IPS-18c (cell line): ENCODE measurements around the gene PTPRF.
A peak's percentile ranks its signal among the peaks of the same experiment; 100 is the strongest.

Experiments used
- H3K4me3 ChIP-seq: 2 replicates; pipeline ENCODE4 v1.7.0; 2013; ENCODE audit warnings: low read depth, mild to moderate bottlenecking, low read length, moderate library complexity; ENCODE audit not compliant: insufficient read depth
- H3K9me3 ChIP-seq: one replicate; pipeline ENCODE4 v1.6.1; 2013; ENCODE audit warnings: mild to moderate bottlenecking, low read length, moderate library complexity; ENCODE audit not compliant: control insufficient read depth, insufficient read depth

Gene PTPRF

GRCh38 chr1:43648221-43648847, 117.7 kb downstream of the PTPRF start:
- Histone ChIP-seq H3K4me3 (no peak overlapping the region; the same call in 1 of the 2 replicates), H3K9me3 (no peaks in the 10 kb centered on the region)

DNA sequence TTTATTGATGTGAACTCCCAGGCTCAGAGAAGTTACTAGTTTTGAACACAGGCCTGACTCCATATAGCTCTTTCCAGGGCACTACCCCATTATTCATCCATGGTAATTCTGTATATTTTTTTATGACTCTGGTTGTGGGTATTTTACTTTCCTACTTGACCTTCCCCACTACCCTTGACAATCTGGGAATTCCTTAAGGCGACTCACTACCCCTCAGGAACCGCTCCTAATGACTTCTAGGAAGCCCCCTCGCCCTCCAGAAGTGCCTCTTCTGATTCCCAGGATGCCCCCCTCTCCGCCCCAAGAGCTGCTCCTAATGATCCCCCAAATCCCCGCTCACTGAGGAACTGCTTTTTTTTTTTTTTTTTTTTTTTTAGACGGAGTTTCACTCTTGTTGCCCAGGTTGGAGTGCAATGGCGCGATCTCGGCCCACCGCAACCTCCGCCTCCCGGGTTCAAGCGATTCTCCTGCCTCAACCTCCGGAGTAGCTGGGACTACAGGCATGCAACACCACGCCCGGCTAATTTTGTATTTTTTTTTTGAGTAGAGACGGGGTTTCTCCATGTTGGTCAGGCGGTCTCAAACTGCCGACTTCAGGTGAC, 118.3 kb downstream of the PTPRF start:
- H3K4me3 ChIP-seq: peak overlapping the region; percentile 85

GRCh38 chr1:43650310-43651085, 119.8 kb downstream of the PTPRF start:
- Histone ChIP-seq H3K9me3 (no peaks in the 10 kb centered on the region), H3K4me3 (peak overlapping the region; percentile 96)

More for the DNA sequence above, 118.3 kb downstream of the PTPRF start:
- H3K9me3 ChIP-seq: no peaks in the 10 kb centered on the region

DNA sequence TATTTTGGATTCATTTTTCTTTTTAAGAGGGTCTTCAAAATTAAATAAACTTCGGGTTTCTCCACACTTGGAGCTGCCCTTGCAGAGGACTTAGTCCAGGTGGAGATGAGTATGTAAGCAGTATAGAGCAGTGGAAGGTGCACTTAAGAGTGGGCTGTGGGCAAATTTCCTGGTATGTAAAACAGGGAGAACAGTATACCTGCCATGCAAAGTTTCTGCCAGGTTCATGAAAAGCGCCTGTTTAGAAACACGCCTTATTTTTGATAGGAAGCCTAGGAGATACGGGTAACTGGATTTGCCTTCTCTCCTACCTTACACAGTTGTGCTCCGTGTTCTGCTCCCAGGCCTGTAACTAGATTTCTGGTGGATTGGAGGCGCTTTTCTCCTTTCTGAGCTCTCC, 120.5 kb downstream of the PTPRF start:
- peak overlapping the region; percentile 96 for H3K4me3 ChIP-seq
- H3K9me3 ChIP-seq: no peaks in the 10 kb centered on the region

- H3K4me3 ChIP-seq: peak overlapping the region; percentile 96; the same call in 1 of the 2 replicates
Measured at GRCh38 chr1:43651902-43652301, 121.2 kb downstream of the PTPRF start.

GRCh38 chr1:43653339-43653738, 122.7 kb downstream of the PTPRF start:
- no peak overlapping the region for H3K4me3 ChIP-seq
- H3K9me3 ChIP-seq: no peaks in the 10 kb centered on the region

More at GRCh38 chr1:43651902-43652301, 121.2 kb downstream of the PTPRF start:
- no peaks in the 10 kb centered on the region for H3K9me3 ChIP-seq

- Histone ChIP-seq H3K4me3 (no peak overlapping the region), H3K9me3 (no peaks in the 10 kb centered on the region)
Measured at GRCh38 chr1:43653893-43654292, 123.2 kb downstream of the PTPRF start.

DNA sequence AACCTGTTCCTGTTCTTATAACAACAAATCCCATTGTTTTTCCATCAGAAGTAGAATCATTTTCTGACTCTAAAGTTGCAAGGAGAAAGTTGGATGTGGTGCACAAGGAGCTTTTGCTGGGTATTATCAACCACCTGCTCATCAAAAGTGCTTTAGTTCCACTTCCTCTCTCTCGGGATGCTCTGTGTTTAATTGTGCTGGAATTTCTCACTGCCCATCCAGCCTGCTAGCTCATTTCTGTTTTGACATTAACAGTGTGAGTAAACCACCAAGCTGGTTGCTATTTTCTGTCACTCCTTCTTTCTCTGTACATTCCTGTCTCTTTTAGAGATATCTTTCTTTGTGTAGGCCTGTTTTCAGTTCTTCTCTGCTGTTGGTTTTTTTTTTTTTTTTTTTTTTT, 125.3 kb downstream of the PTPRF start:
- no peak overlapping the region for H3K4me3 ChIP-seq
- H3K9me3 ChIP-seq: no peaks in the 10 kb centered on the region

GRCh38 chr1:43659212-43660166, 128.8 kb downstream of the PTPRF start:
- H3K4me3 ChIP-seq: no peak overlapping the region
- H3K9me3 ChIP-seq: no peaks in the 10 kb centered on the region

DNA sequence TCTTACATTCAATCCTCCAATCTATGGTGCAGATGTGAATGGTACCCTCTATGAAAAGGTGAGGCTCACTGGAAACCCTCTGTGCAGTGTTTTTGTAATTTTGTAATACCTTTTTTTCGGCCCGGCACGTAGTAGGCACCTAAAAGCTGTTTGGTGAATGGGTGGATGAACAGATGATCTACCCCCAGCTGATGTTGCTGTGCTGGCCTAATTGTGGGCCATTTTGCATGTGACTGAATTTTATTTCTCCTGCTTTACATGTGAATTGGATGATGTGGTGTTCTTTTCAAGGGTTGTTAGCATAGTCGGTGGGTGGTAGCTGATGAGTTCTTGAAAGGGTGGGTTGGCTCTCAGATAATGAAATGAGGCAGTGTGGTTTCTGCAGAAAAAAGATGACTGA, 129.7 kb downstream of the PTPRF start:
- Histone ChIP-seq H3K4me3 (no peak overlapping the region), H3K9me3 (no peaks in the 10 kb centered on the region)

GRCh38 chr1:43664369-43664768, 133.7 kb downstream of the PTPRF start:
- no peak overlapping the region for H3K4me3 ChIP-seq
- no peaks in the 10 kb centered on the region for H3K9me3 ChIP-seq

DNA sequence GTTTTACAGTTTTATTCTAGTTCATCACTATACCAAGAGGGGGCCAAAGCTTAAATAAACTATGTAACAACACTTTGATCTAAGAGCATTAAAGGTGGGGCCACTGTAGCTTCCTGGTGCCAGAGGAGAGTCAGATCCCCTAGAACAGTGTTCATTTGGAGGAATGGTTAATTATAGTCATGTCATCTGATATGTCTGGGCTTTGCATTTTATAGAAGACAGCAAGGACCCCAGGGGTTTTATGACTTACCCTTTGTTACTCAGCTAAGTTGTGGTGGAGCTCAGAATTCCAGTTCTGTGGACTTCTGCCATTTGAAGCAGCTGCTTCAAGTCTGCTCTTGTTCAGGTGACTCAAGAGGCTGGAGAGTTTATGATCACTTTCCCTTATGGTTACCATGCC, 135.9 kb downstream of the PTPRF start:
- no peak overlapping the region for H3K4me3 ChIP-seq

GRCh38 chr1:43668956-43669355, 138.3 kb downstream of the PTPRF start:
- no peaks in the 10 kb centered on the region for H3K9me3 ChIP-seq
- H3K4me3 ChIP-seq: no peak overlapping the region

More for the DNA sequence above, 135.9 kb downstream of the PTPRF start:
- H3K9me3 ChIP-seq: no peaks in the 10 kb centered on the region

DNA sequence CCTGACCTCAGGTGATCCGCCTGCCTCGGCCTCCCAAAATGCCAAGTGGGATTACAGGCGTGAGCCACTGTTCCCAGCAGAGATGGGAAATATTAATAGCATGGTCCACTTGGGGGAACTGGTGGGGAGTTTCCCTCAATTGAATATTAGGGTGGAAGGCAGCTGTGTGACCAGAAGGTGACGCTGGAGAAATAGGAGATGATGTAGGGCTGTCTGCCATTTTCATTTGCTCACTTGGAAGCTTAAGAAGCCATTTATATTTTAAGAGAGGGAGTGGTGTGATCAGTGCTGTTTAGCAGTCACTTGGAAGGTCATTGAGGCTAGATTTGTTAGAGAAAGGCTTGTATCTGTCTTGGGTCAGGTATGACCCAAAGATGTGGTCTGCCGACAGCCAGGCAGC, 139.2 kb downstream of the PTPRF start:
- H3K9me3 ChIP-seq: no peaks in the 10 kb centered on the region
- H3K4me3 ChIP-seq: no peak overlapping the region

DNA sequence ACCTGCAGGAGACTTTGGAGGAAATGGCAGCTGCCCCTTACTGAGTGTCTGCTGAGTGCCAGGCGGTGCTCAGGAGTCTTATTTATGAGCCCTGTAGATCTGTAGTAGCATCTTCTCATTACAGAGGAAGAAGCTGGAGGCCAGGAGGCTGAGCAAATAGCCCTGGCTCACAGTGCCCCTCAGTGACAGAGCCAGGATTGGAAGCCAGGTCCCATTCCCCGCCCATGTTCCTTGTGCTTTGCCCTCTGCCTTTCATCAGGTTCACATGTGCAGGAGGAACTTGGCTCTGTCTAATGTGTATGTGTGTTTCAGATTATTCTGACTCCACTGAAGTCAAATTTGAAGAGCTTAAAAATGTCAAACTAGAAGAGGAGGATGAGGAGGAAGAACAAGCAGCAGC, 140.5 kb downstream of the PTPRF start:
- Histone ChIP-seq H3K4me3 (no peak overlapping the region), H3K9me3 (no peaks in the 10 kb centered on the region)

DNA sequence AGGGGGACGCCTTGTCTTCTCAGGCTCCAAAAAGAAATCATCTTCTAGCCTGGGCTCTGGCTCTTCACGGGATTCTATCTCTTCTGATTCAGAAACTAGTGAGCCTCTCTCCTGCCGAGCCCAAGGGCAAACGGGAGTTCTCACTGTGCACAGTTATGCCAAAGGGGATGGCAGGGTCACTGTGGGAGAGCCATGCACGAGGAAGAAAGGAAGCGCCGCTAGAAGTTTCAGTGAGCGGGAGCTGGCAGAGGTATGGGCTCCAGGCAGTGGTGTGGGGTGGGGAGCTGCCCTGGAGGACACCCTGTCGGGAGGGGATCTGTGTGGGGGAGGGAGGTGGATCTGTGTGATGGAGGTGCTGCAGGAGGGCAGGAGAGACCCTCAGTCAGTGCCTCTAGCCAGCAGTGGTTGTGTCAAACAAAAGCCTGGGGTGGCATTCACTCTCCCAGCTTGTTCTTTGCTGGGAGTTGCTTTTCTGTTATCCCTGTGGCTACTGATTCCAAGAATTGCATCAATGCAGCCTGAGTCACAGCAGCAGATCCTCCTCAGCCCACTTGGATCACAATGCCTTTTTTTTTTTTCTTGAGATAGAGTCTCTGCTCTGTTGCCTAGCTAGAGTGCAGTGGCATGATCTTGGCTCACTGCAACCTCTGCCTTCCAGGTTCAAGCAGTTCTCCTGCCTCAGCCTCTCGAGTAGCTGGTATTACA, 141.1 kb downstream of the PTPRF start:
- Histone ChIP-seq H3K4me3 (no peak overlapping the region), H3K9me3 (no peaks in the 10 kb centered on the region)

DNA sequence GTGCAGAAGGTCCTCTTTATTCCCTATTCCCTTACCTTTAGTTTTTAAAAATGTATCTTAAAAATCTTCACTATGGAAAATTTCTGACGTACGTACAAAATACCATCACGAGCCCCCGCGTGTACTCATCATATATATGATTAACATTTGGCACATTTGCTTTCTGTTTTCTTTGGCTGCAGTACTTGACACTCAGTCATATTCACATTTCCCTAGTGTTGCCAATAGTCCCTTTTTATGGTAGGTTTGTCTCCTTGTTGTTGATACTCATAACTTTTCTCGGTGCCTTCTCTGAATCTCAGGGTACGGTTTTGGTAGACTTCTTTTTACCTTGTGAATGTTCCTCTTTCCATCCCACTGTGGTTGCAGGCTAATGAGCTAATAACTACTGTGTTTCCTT, 142.6 kb downstream of the PTPRF start:
- no peaks in the 10 kb centered on the region for H3K9me3 ChIP-seq

More for the DNA sequence above, 142.6 kb downstream of the PTPRF start:
- H3K4me3 ChIP-seq: no peak overlapping the region
